GM23338 (cell line): ENCODE measurements around the gene MYOM3. TPM values are rescaled to one million over a fixed set of nuclear protein-coding genes. Genes with fewer than 3 reads are reported as not detected.

Experiments
- ATAC-seq: fragments of 200-7000 bp; cut with Tn5 transposase; 3 replicates; pipeline ENCODE4 v1.9.1; 2020
- DNase-seq: peaks from one replicate; pipeline ENCODE4 v3.0.0-alpha.2; 2015; ENCODE audit warnings: low spot score
- H2AFZ ChIP-seq: fragments of 200-600 bp; sonication (generic); 2 replicates; pipeline ENCODE4 v1.8.0; 2016; ENCODE audit warnings: antibody characterized with exemption, mild to moderate bottlenecking, moderate library complexity
- H3F3A ChIP-seq: fragments of 200-600 bp; sonication (generic); replicated peaks from 2 replicates; pipeline ENCODE4 v1.8.0; 2017; ENCODE audit warnings: antibody characterized with exemption, mixed run types, low read depth
- H3K27ac ChIP-seq: fragments of 200-600 bp; sonication (generic); 2 replicates; pipeline ENCODE4 v1.6.1; 2016; ENCODE audit warnings: low read depth
- H3K27me3 ChIP-seq: fragments of 200-600 bp; sonication (generic); 2 replicates; pipeline ENCODE4 v1.8.0; 2016; ENCODE audit warnings: mild to moderate bottlenecking, mixed run types, moderate library complexity; ENCODE audit not compliant: insufficient read depth
- H3K36me3 ChIP-seq: fragments of 200-600 bp; sonication (generic); 2 replicates; pipeline ENCODE4 v1.8.0; 2016; ENCODE audit warnings: mild to moderate bottlenecking; ENCODE audit not compliant: insufficient read depth
- H3K4me1 ChIP-seq: fragments of 200-600 bp; sonication (generic); 2 replicates; pipeline ENCODE4 v1.8.0; 2016; ENCODE audit warnings: mild to moderate bottlenecking, moderate library complexity; ENCODE audit not compliant: insufficient read depth
- H3K4me2 ChIP-seq: fragments of 200-600 bp; sonication (generic); 2 replicates; pipeline ENCODE4 v1.7.1; 2017; ENCODE audit warnings: mixed run types
- H3K4me3 ChIP-seq: fragments of 200-600 bp; sonication (generic); 2 replicates; pipeline ENCODE4 v1.6.1; 2016; ENCODE audit warnings: mixed run types
- H3K79me2 ChIP-seq: fragments of 200-600 bp; sonication (generic); replicated peaks from 2 replicates; pipeline ENCODE4 v1.8.0; 2017; ENCODE audit warnings: mild to moderate bottlenecking; ENCODE audit not compliant: insufficient read depth
- H3K9me2 ChIP-seq: fragments of 200-600 bp; sonication (generic); 2 replicates; pipeline ENCODE4 v1.8.0; 2017; ENCODE audit not compliant: insufficient read depth
- H4K20me1 ChIP-seq: fragments of 200-600 bp; sonication (generic); replicated peaks from 2 replicates; pipeline ENCODE4 v1.8.0; 2017; ENCODE audit warnings: mild to moderate bottlenecking; ENCODE audit not compliant: insufficient read depth
- H3K27ac Mint-ChIP-seq: 2 replicates; pipeline ENCODE4 v1.8.0; 2020; ENCODE audit warnings: inconsistent platforms, mild to moderate bottlenecking, moderate library complexity, mixed read lengths
- H3K27me3 Mint-ChIP-seq: 3 replicates; pipeline ENCODE4 v1.8.0; 2022; ENCODE audit warnings: low read depth, mild to moderate bottlenecking, moderate library complexity, mixed read lengths, inconsistent platforms; ENCODE audit not compliant: insufficient read depth, poor library complexity
- H3K36me3 Mint-ChIP-seq: 3 replicates; pipeline ENCODE4 v1.8.0; 2021; ENCODE audit warnings: low read depth, mild to moderate bottlenecking, inconsistent platforms, moderate library complexity, mixed read lengths
- H3K4me1 Mint-ChIP-seq: 3 replicates; pipeline ENCODE4 v1.8.0; 2020; ENCODE audit warnings: mild to moderate bottlenecking, inconsistent platforms, mixed read lengths
- H3K4me3 Mint-ChIP-seq: 3 replicates; pipeline ENCODE4 v1.8.0; 2021; ENCODE audit warnings: moderate library complexity, mild to moderate bottlenecking, inconsistent platforms, mixed read lengths
- H3K9me3 Mint-ChIP-seq: 3 replicates; pipeline ENCODE4 v1.8.0; 2020; ENCODE audit warnings: moderate library complexity, mild to moderate bottlenecking, inconsistent platforms, mixed read lengths
- CTCF ChIP-seq, 2 experiments: fragments of 200-600 bp in 1 of 2; sonication (generic) in 1 of 2; conservative IDR thresholded peaks; 2 replicates each; pipeline versions ENCODE4 v1.5.1 to v1.6.1; 2016 to 2017; ENCODE audit warnings: antibody characterized with exemption in 2 of 2, low read depth in 2 of 2, mild to moderate bottlenecking in 2 of 2, moderate library complexity in 1 of 2
- ETS1 ChIP-seq: IDR thresholded peaks from 2 replicates; pipeline ENCODE4 v1.6.1; 2016; ENCODE audit warnings: antibody characterized with exemption
- EZH2 ChIP-seq: fragments of 200-600 bp; sonication (generic); IDR thresholded peaks from one replicate; pipeline ENCODE4 v1.8.0; 2017; ENCODE audit warnings: antibody characterized with exemption, mild to moderate bottlenecking, low read depth; ENCODE audit not compliant: unreplicated experiment
- EZH2phosphoT487 ChIP-seq: fragments of 200-600 bp; sonication (generic); IDR thresholded peaks from one replicate; pipeline ENCODE4 v1.8.1; 2018; ENCODE audit warnings: antibody characterized with exemption; ENCODE audit not compliant: unreplicated experiment
- JUNB ChIP-seq: IDR thresholded peaks from one replicate; pipeline ENCODE4 v1.6.1; 2016; ENCODE audit warnings: antibody characterized with exemption; ENCODE audit not compliant: unreplicated experiment
- NANOG ChIP-seq: IDR thresholded peaks from 2 replicates; pipeline ENCODE4 v1.6.1; 2016; ENCODE audit warnings: antibody characterized with exemption, borderline replicate concordance
- REST ChIP-seq: IDR thresholded peaks from one replicate; pipeline ENCODE4 v1.6.1; 2018; ENCODE audit warnings: antibody characterized with exemption; ENCODE audit not compliant: unreplicated experiment
- STAT1 ChIP-seq: IDR thresholded peaks from one replicate; pipeline ENCODE4 v1.6.1; 2016; ENCODE audit warnings: antibody characterized with exemption; ENCODE audit not compliant: unreplicated experiment
- ZNF331 ChIP-seq: fragments of 250-450 bp; sonication (Bioruptor Pico); IDR thresholded peaks from 2 replicates; pipeline ENCODE4 v1.5.0; 2020; ENCODE audit warnings: low read depth, mild to moderate bottlenecking, moderate library complexity
- ZNF462 ChIP-seq: fragments of 250-450 bp; sonication (Bioruptor Pico); IDR thresholded peaks from 2 replicates; pipeline ENCODE4 v1.5.0; 2020; ENCODE audit warnings: mild to moderate bottlenecking, moderate library complexity
- polyA plus RNA-seq: library from polyadenylated mRNA; unstranded; fragments of >200 nt; fragmentation: Nextera tagmentation; extraction: Ambion mirVana; gene quantifications from 2 replicates; pipeline ENCODE4 v1.2.1, GENCODE V29; 2016
- total RNA-seq: library from RNA; depleted of rRNA; stranded (reverse); fragments of >200 nt; shearing (Covaris generic); gene quantifications from 2 replicates; pipeline ENCODE4 v1.2.3, GENCODE V29; 2014

The MYOM3 gene
- total and polyA plus RNA-seq, 2 experiments from 2014 or later, result not detected

GRCh38 chr1:24104854-24105253 is 7.1 kb downstream of the MYOM3 start:
- H3K27me3 ChIP-seq, result no peaks in the 10 kb centered on the region
- no peak for TF ChIP-seq CTCF (conservative IDR thresholded peaks at IDR 0.05; ENCODE audit: low read depth in 2 of 2)
- TF ChIP-seq EZH2phosphoT487, result no peak
- no peak for TF ChIP-seq STAT1
- TF ChIP-seq ZNF331 (CRISPR knock-in tag), result no peak
- no peak for TF ChIP-seq NANOG

GRCh38 chr1:24103879-24104278 is 8.1 kb downstream of the MYOM3 start:
- Histone ChIP-seq H3K27me3 (no peaks in the 10 kb centered on the region), H3K79me2 (no peaks in the 10 kb centered on the region), H3K9me2 (no peaks in the 10 kb centered on the region), H3K4me1 (no peaks in the 10 kb centered on the region), H3K4me2 (no peak overlapping the region), H3K4me3 (no peak overlapping the region), H3K36me3 (no peaks in the 10 kb centered on the region), H3K27ac (no peak overlapping the region), H3F3A (no peaks in the 10 kb centered on the region), H2AFZ (no peak overlapping the region), H4K20me1 (no peaks in the 10 kb centered on the region)
- no peaks in the 10 kb centered on the region for H3K9me3 Mint-ChIP-seq
- no peak overlapping the region for H3K27ac Mint-ChIP-seq
- DNase-seq (no peak), ATAC-seq (no peak)
- H3K27me3 Mint-ChIP-seq, result peaks cover 7% of the 10 kb centered on the region
- peaks cover 16% of the 10 kb centered on the region for H3K4me1 Mint-ChIP-seq
- no peaks in the 10 kb centered on the region for H3K36me3 Mint-ChIP-seq
- no peak overlapping the region for H3K4me3 Mint-ChIP-seq
- TF ChIP-seq JUNB, result no peak
- no peak for TF ChIP-seq EZH2
- no peak for TF ChIP-seq ZNF462
- no peak for TF ChIP-seq REST
- TF ChIP-seq ZNF331 (CRISPR knock-in tag), result no peak
- no peak for TF ChIP-seq ETS1

More at GRCh38 chr1:24104854-24105253, 7.1 kb downstream of the MYOM3 start:
- peaks cover 14% of the 10 kb centered on the region for H3K4me1 Mint-ChIP-seq
- ATAC-seq (no peak), DNase-seq (no peak)
- Histone ChIP-seq H3K4me3 (no peak overlapping the region), H3K4me2 (no peak overlapping the region), H3K36me3 (no peaks in the 10 kb centered on the region), H3F3A (no peaks in the 10 kb centered on the region), H4K20me1 (no peaks in the 10 kb centered on the region), H3K4me1 (no peaks in the 10 kb centered on the region), H3K9me2 (no peaks in the 10 kb centered on the region), H2AFZ (no peak overlapping the region), H3K27ac (no peak overlapping the region), H3K79me2 (no peaks in the 10 kb centered on the region)
- no peaks in the 10 kb centered on the region for H3K36me3 Mint-ChIP-seq
- peaks cover 11% of the 10 kb centered on the region for H3K27me3 Mint-ChIP-seq
- no peaks in the 10 kb centered on the region for H3K9me3 Mint-ChIP-seq
- H3K4me3 Mint-ChIP-seq, result no peak overlapping the region
- H3K27ac Mint-ChIP-seq, result no peak overlapping the region
